Stomach (tissue), 9 donors: Measurements from ENCODE around the gene NOM1. TPM values are rescaled to one million over a fixed set of nuclear protein-coding genes. Genes with fewer than 3 reads are reported as not detected.

Experiments
- DNase-seq, 2 donors: peaks; one replicate each; pipeline versions ENCODE4 v3.0.0 to v3.0.0-alpha.2; 2013 to 2019
- H3K27ac ChIP-seq, 5 donors: fragments of 200-600 bp in 4 of 5; sonication (generic) in 4 of 5; one replicate each; pipeline ENCODE4 v1.5.1; 2013 to 2019; ENCODE audit warnings: mild to moderate bottlenecking in 1 of 5, moderate library complexity in 1 of 5
- H3K27me3 ChIP-seq, 3 donors: fragments of 200-600 bp; sonication (generic); one replicate each; pipeline ENCODE4 v1.5.1; 2017 to 2019; ENCODE audit warnings: mixed run types in 1 of 3
- H3K36me3 ChIP-seq, 4 donors: fragments of 200-600 bp; sonication (generic); 1 replicate in 3 of 4; 2 replicates in 1 of 4; pipeline ENCODE4 v1.5.1; 2016 to 2019
- H3K4me1 ChIP-seq, 4 donors: fragments of 200-600 bp; sonication (generic); one replicate each; pipeline ENCODE4 v1.5.1; 2016 to 2019
- H3K4me3 ChIP-seq, 4 donors: fragments of 200-600 bp; sonication (generic) in 3 of 4; one replicate each; pipeline ENCODE4 v1.5.1; 2016 to 2019; ENCODE audit warnings: mild to moderate bottlenecking in 1 of 4
- H3K9me3 ChIP-seq, 4 donors: fragments of 200-600 bp; sonication (generic); one replicate each; pipeline ENCODE4 v1.5.1; 2016 to 2019
- EP300 ChIP-seq: sonication (generic); formaldehyde crosslinking; IDR thresholded peaks from one replicate; pipeline ENCODE4 v1.6.1; 2017; ENCODE audit warnings: antibody characterized with exemption
- POLR2A ChIP-seq, 4 donors: fragments of 450-650 bp; IDR thresholded peaks; one replicate each; pipeline ENCODE4 v1.6.1; 2016; ENCODE audit warnings: antibody characterized with exemption in 4 of 4, control low read depth in 2 of 4, mild to moderate bottlenecking in 1 of 4, moderate library complexity in 1 of 4
- POLR2AphosphoS5 ChIP-seq, 3 donors: sonication (generic); formaldehyde crosslinking; IDR thresholded peaks; one replicate each; pipeline ENCODE4 v1.6.1; 2016; ENCODE audit warnings: antibody characterized with exemption in 3 of 3
- WGBS, 5 donors: extraction: QIAGEN DNeasy Blood & Tissue Kit in 3 of 5; methylation state at CpG; one replicate each; pipeline versions ENCODE4 v1.1.5 to v1.1.7; 2013 to 2018; 5-methylcytosine and 5-hydroxymethylcytosine counted together
- intact Hi-C: fragments of 100-400 bp; cut with DNase I; formaldehyde crosslinking; loops from one replicate; pipeline ENCODE4 v1.15.1; 2023; ENCODE audit warnings: low total_unique reads
- polyA plus RNA-seq, 3 donors: library from polyadenylated mRNA; stranded (reverse); fragments of 200-250 nt; gene quantifications; one replicate each; pipeline ENCODE4 v1.2.3, GENCODE V29; 2013
- total RNA-seq, 5 donors: library from RNA; depleted of rRNA; stranded (reverse); fragments of >200 nt; gene quantifications; one replicate each; pipeline versions ENCODE4 v1.1.0 to v1.2.3, GENCODE V29; 2014 to 2016
- TF ChIP-seq, protein P1 (sequence below), 7 experiments: fragments of 450-650 bp in 4 of 7; fragments of 200-600 bp in 3 of 7; sonication (generic) in 3 of 7; IDR thresholded peaks; one replicate each; pipeline ENCODE4 v1.5.1; 2016 to 2019; ENCODE audit warnings: antibody characterized with exemption in 7 of 7, control low read depth in 2 of 7, mild to moderate bottlenecking in 1 of 7
- donor health status: healthy with polysubstance abuse.
- donor health status: Bipolar disorder and iron deficiency.
- donor health status: healthy.

Gene NOM1
- total and polyA plus RNA-seq, 8 donors = 0.58 to 117 (median 12.4) TPM

DNA sequence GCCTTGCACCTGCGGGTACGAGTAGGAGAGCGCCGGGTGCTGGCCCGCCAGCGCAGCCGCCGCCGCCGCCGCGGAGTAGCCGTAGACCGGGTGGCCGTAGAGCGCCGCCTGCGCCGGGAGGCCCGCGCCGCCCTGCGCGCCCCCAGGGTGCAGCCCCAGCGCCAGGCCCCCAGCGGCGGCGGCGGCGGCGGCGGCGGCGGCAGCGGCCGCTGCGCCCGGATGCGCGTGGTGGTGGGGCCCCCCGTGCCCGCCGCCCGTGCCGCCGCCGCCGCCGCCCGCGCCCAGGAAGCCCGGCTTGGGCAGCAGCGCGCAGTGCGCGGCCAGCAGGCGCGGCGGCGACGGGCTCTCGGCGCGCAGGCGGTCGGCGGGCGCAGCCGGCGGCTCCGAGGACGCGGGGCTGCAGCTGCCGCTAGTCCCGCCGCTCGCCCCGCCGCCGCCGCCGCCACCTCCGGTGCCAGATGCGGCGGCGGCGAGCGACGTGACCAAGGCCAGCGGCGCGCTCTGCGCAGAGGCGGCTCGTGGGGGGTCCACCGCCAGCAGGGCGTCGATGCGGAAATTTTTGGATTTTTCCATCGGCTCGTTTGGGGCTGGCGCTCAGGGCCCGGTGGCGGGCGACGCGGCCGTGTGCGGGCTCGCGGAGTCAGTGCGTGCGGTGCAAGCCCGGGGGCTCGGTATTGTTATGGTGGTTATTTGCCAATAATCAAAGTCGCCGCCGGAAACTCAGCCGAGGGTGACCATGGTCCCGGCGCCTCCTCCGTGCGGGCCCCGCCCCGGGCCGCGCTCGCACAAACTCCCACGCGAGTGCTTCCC is 60.5 kb downstream of the NOM1 start:
- TF ChIP-seq, protein P1, sequence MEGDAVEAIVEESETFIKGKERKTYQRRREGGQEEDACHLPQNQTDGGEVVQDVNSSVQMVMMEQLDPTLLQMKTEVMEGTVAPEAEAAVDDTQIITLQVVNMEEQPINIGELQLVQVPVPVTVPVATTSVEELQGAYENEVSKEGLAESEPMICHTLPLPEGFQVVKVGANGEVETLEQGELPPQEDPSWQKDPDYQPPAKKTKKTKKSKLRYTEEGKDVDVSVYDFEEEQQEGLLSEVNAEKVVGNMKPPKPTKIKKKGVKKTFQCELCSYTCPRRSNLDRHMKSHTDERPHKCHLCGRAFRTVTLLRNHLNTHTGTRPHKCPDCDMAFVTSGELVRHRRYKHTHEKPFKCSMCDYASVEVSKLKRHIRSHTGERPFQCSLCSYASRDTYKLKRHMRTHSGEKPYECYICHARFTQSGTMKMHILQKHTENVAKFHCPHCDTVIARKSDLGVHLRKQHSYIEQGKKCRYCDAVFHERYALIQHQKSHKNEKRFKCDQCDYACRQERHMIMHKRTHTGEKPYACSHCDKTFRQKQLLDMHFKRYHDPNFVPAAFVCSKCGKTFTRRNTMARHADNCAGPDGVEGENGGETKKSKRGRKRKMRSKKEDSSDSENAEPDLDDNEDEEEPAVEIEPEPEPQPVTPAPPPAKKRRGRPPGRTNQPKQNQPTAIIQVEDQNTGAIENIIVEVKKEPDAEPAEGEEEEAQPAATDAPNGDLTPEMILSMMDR (IDR thresholded peaks at IDR 0.05) = no peak
- TF ChIP-seq POLR2AphosphoS5 (IDR thresholded peaks at IDR 0.05) (no peak), EP300 (no peak), POLR2A (IDR thresholded peaks at IDR 0.05) (no peak)
- Histone ChIP-seq H3K36me3 (no peaks in the 10 kb centered on the region), H3K27ac (peak overlapping the region; percentile 61 to 85 (median 78)), H3K4me1 (peaks cover 26 to 66% (median 56%) of the 10 kb centered on the region in 4 donors), H3K4me3 (peak overlapping the region; percentile 58 to 78 (median 66)), H3K27me3 (peaks cover 4 to 98% (median 74%) of the 10 kb centered on the region in 3 donors), H3K9me3 (no peaks in the 10 kb centered on the region)
- peak in 1 of 2 donors; percentile 45 for DNase-seq
- intact Hi-C loops = no loop called here
- 0 to 1% (median 1%) methylated on average over 29 to 120 of the region's 130 CpGs for WGBS, 5 donors

DNA sequence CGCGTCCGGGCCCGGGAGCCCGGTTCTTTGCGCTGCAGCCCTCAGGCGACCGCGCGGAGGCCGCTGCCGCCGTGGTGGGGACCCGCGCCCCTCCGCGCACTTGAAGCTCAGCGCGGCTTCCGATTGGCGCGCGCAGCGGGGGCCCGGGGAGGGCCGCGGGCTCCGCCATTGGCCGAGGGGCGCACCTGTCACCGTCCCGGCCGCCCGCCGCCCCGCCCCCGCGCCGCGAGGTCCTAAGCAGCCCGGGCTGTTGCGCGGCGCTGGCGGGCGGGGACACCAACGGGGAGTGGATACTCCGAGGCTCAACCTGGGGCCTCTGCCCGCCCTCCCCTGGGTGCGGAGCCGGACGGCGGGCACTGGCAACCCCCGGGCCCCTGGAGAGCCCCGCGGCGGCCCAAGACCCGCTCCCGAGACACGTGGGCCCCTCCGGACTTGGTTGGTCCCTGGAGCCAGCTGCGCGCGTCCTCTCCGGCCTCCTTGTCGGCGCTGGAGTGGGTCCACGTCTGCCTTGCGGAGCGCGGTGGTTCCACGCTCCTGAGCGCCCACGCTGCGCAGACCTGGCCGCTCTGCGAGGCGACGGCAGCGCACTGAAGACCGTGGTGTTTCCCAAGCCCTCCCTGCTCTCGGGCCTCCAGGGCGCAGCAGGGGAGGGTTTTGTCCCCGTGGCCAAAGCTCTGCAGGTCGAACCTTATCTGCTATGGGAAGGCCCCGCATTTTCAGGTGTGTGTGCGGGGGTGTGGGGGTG is 61.2 kb downstream of the NOM1 start, which contains the start of gene MNX1:
Gene MNX1 (minus strand): TSS at position 76 of the 745 bp plus-strand sequence. CDS start 313 bp downstream, outside the sequence.
- H3K27ac ChIP-seq = peak within 1 kb of the TSS; percentile 61 to 85 (median 78)
- TF ChIP-seq, protein P1 (IDR thresholded peaks at IDR 0.05) = no peak
- TF ChIP-seq POLR2AphosphoS5 (IDR thresholded peaks at IDR 0.05) (peak in 2 of 3 donors; percentile 15 to 36), POLR2A (IDR thresholded peaks at IDR 0.05) (no peak), EP300 (no peak)

DNA sequence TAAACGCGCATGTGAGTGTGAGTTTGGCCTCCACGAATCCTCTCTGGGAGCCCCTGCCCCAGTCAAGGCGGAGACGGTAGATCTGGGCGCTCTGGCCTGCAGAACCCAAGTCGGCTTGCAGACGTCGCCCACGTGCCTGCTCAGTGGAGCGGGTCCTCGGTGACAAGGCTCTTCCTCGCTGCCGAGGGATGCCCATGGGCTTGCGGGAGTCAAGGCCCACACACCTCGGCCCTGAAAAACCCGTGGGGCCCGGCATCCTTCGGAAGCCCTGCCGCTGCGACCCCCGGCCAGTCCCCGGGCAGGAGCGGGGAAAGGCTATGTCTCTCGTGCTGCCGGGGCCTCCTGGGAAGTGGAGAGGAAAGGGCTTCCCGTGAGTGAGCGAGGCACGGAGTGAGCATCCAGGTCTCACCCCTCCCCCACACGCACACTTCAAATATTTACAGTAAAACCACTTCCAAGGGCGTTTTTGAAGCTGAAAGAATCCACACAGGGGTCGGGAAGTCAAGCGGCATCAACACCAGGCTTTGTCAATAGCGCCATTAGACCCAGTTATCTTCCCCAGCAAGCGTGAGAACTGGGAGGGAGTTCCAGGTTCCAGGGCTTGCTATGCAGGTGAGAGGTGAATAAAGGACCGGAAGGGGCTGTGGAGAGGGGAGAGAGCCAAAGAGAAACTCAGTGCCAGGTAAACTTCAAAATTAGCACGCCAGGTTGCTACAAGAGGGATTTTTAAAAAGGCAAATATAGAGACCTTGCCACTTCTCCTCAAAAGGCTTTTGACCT is 62.0 kb downstream of the NOM1 start:
- H3K9me3 ChIP-seq = no peaks in the 10 kb centered on the region
- no peaks in the 10 kb centered on the region for H3K36me3 ChIP-seq
- H3K4me1 ChIP-seq = peaks cover 17 to 59% (median 44%) of the 10 kb centered on the region in 4 donors
- intact Hi-C loops = no loop called here
- TF ChIP-seq POLR2A (IDR thresholded peaks at IDR 0.05) (no peak), POLR2AphosphoS5 (IDR thresholded peaks at IDR 0.05) (no peak), EP300 (no peak)
- TF ChIP-seq, protein P1 (IDR thresholded peaks at IDR 0.05) = no peak
- peak overlapping the region; percentile 58 to 78 (median 66) for H3K4me3 ChIP-seq
- peak in 1 of 2 donors; percentile 71 for DNase-seq
- WGBS, 5 donors = 1 to 3% (median 3%) methylated on average over 21 to 37 of the region's 37 CpGs
- H3K27ac ChIP-seq = peak overlapping the region in 2 of 5 donors; percentile 56 to 66
- H3K27me3 ChIP-seq = peaks cover 11 to 98% (median 74%) of the 10 kb centered on the region in 3 donors

More for the DNA sequence above, 61.2 kb downstream of the NOM1 start, which contains the start of gene MNX1:
- Histone ChIP-seq H3K9me3 (no peaks in the 10 kb centered on the region), H3K4me1 (peaks cover 21 to 60% (median 50%) of the 10 kb centered on the region in 4 donors), H3K4me3 (peak within 1 kb of the TSS; percentile 58 to 78 (median 66)), H3K27me3 (peaks cover 4 to 98% (median 74%) of the 10 kb centered on the region in 3 donors), H3K36me3 (no peaks in the 10 kb centered on the region)
- intact Hi-C loops = no loop called here
- WGBS, 5 donors = 0 to 1% (median 1%) methylated on average over 32 to 87 of the region's 87 CpGs
- DNase-seq = peak; percentile 91 to 96
